RWPE2 (cell line): ENCODE results near the gene SLC6A18.

Experiments
- ATAC-seq: fragments of 200-7000 bp; cut with Tn5 transposase; 3 replicates; pipeline ENCODE4 v1.9.1; 2021; ENCODE audit warnings: low read depth
- DNase-seq: peaks from one replicate; pipeline ENCODE4 v3.0.0-alpha.2; 2020; ENCODE audit warnings: low spot score
- H3K27ac ChIP-seq: fragments of 450-650 bp; 2 replicates; pipeline ENCODE4 v1.5.1; 2017; ENCODE audit warnings: mild to moderate bottlenecking; ENCODE audit not compliant: poor library complexity, severe bottlenecking
- H3K27me3 ChIP-seq: fragments of 250-450 bp; sonication (Bioruptor Pico); 2 replicates; pipeline ENCODE4 v1.5.1; 2021; ENCODE audit warnings: mild to moderate bottlenecking, moderate library complexity; ENCODE audit not compliant: insufficient read depth, poor library complexity, severe bottlenecking
- H3K36me3 ChIP-seq: fragments of 250-450 bp; sonication (Bioruptor Pico); 2 replicates; pipeline ENCODE4 v1.5.1; 2020; ENCODE audit warnings: low read depth, mild to moderate bottlenecking, moderate library complexity
- H3K4me1 ChIP-seq: fragments of 250-450 bp; sonication (Bioruptor Pico); 2 replicates; pipeline ENCODE4 v1.5.1; 2021; ENCODE audit warnings: mild to moderate bottlenecking, moderate library complexity; ENCODE audit not compliant: insufficient read depth, poor library complexity, severe bottlenecking
- H3K4me3 ChIP-seq: fragments of 250-450 bp; sonication (Bioruptor Pico); 2 replicates; pipeline ENCODE4 v1.5.1; 2021; ENCODE audit warnings: mild to moderate bottlenecking, moderate library complexity; ENCODE audit not compliant: severe bottlenecking
- H3K9me3 ChIP-seq: fragments of 250-450 bp; sonication (Bioruptor Pico); 2 replicates; pipeline ENCODE4 v1.5.1; 2021; ENCODE audit warnings: mild to moderate bottlenecking, moderate library complexity; ENCODE audit not compliant: severe bottlenecking
- TF ChIP-seq, protein P1 (sequence below): fragments of 450-650 bp; IDR thresholded peaks from one replicate; pipeline ENCODE4 v1.5.1; 2017; ENCODE audit warnings: mild to moderate bottlenecking, moderate library complexity; ENCODE audit not compliant: poor library complexity, severe bottlenecking

The SLC6A18 gene

DNA sequence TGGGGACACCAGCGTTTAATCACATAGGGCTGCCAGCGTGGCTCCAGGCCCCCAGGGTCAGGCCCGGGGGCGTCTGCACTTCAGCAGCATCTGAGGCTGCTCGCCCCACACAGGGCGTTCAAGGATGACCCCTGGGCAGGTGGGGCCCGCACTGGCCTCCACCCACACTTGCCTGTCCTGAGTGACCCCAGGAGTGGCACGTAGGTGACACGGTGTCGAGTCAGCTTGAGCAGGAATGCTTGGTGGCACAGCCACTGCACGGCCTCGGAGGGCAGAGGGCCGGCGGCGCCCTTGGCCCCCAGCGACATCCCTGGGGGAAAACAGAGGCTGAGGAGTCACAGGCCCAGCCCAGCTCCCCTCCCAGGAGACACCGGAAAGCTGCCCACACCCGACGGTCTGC lies 29.0 kb downstream of the SLC6A18 start:
- Histone ChIP-seq H3K4me1 (no peaks in the 10 kb centered on the region), H3K27me3 (no peaks in the 10 kb centered on the region), H3K9me3 (no peaks in the 10 kb centered on the region), H3K36me3 (no peaks in the 10 kb centered on the region), H3K27ac (no peak overlapping the region), H3K4me3 (no peak overlapping the region)
- TF ChIP-seq, protein P1, sequence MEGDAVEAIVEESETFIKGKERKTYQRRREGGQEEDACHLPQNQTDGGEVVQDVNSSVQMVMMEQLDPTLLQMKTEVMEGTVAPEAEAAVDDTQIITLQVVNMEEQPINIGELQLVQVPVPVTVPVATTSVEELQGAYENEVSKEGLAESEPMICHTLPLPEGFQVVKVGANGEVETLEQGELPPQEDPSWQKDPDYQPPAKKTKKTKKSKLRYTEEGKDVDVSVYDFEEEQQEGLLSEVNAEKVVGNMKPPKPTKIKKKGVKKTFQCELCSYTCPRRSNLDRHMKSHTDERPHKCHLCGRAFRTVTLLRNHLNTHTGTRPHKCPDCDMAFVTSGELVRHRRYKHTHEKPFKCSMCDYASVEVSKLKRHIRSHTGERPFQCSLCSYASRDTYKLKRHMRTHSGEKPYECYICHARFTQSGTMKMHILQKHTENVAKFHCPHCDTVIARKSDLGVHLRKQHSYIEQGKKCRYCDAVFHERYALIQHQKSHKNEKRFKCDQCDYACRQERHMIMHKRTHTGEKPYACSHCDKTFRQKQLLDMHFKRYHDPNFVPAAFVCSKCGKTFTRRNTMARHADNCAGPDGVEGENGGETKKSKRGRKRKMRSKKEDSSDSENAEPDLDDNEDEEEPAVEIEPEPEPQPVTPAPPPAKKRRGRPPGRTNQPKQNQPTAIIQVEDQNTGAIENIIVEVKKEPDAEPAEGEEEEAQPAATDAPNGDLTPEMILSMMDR = no peak
- ATAC-seq = no peak
- no peak for DNase-seq

DNA sequence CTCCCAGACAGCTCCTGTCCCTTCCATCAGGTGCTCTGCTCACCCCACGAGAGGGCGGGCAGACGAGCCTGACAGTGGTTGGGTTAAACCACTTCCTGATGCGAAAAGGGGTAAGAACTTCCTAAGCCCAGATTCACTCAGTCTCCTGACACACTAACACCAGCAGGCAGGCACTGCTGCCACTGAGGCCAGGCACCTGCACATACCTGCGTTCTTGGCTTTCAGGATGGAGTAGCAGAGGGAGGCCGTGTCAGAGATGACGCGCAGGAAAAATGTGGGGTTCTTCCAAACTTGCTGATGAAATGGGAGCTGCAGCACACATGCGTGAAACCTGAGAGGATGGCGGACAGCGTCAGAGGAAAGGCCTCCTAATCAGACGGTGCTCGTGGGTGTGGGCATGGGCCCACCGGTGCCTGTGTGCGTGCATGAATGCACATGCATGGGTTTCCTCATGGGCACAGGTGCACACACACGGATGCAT lies 29.9 kb downstream of the SLC6A18 start:
- TF ChIP-seq, protein P1 = no peak
- Histone ChIP-seq H3K4me1 (no peaks in the 10 kb centered on the region), H3K9me3 (no peaks in the 10 kb centered on the region), H3K4me3 (no peak overlapping the region), H3K36me3 (no peaks in the 10 kb centered on the region), H3K27me3 (no peaks in the 10 kb centered on the region), H3K27ac (no peak overlapping the region)
- DNase-seq (no peak), ATAC-seq (peak; percentile 14; the same call in 2 of the 3 replicates)

DNA sequence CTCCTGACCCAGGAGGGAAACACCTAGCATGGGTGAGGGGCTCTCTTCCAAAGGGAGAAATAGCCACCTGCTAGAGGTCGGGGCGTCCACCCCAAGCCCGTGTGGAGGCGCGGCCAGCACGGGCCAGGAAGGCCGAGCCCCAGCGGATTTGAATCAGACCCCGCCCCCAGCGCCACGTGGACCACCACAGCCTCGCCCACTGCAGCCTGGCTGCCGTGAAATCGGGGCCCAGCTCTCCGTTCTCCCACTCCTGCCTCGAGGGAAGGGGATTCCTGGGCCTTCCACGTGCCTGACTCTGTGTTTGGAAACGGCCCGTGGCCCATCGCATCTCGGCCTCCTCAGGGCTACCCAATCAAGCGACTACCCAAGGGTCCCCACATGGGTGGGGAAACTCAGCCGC lies 31.6 kb downstream of the SLC6A18 start:
- Histone ChIP-seq H3K36me3 (no peaks in the 10 kb centered on the region), H3K27ac (no peak overlapping the region), H3K27me3 (no peaks in the 10 kb centered on the region), H3K4me3 (no peak overlapping the region), H3K9me3 (no peaks in the 10 kb centered on the region), H3K4me1 (no peaks in the 10 kb centered on the region)
- TF ChIP-seq, protein P1 = no peak
- DNase-seq (no peak), ATAC-seq (no peak)

DNA sequence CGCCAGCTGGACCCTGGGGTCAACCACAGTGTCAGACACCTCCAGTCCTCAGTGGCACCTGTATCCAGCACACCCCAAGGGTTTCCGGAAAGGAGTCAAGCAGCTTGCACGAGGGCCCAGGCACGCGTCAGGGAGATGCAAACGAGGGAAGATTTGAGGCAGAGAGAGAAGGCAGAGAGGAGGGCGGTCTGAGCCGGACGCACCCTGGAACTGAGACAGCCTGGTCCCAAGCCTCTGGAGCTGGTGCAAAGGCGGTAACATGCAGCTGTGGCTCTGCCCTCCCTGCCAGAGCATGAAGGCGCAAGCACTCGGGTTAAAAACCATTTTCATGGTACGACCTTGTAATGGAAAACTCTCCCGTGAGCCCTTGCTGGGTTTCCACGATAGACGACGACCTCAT lies 32.2 kb downstream of the SLC6A18 start:
- Histone ChIP-seq H3K27ac (no peak overlapping the region), H3K4me3 (no peak overlapping the region), H3K36me3 (no peaks in the 10 kb centered on the region), H3K4me1 (no peaks in the 10 kb centered on the region), H3K27me3 (no peaks in the 10 kb centered on the region), H3K9me3 (no peaks in the 10 kb centered on the region)
- no peak for ATAC-seq
- TF ChIP-seq, protein P1 = no peak
- DNase-seq = no peak

DNA sequence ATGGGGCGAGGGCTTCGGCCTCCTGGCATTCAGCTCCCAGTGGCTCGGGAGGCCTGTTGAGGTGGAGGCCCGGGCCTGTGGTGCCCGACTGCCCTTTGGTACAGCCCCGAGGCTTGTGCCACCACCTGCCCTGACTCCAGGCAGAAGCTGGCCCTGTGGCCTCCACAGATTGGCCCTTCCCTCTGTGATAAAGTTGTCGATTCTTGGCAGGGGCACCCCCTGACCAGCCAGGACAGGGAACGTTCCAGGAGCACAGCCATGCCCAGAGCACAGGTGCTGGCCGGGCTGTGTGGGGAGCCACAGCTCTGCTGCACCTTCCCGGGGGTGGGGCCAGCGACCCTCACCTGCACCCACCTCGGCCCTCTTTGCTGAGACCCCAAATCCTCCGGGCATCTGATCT lies 32.7 kb downstream of the SLC6A18 start:
- TF ChIP-seq, protein P1 = no peak
- no peak for ATAC-seq
- Histone ChIP-seq H3K4me1 (no peaks in the 10 kb centered on the region), H3K27ac (no peak overlapping the region), H3K4me3 (no peak overlapping the region), H3K27me3 (no peaks in the 10 kb centered on the region), H3K36me3 (no peaks in the 10 kb centered on the region), H3K9me3 (no peaks in the 10 kb centered on the region)
- DNase-seq = no peak
